Testis (tissue), 3 donors: ENCODE data around the gene POLR3H. TPM values are rescaled to one million over a fixed set of nuclear protein-coding genes. Genes with fewer than 3 reads are reported as not detected.

Source experiments
- DNase-seq: peaks from one replicate; pipeline ENCODE4 v3.0.0-alpha.2; 2019
- H3K27ac ChIP-seq, 2 donors: fragments of 200-600 bp; sonication (generic); one replicate each; pipeline ENCODE4 v1.5.1; 2019
- H3K27me3 ChIP-seq: fragments of 200-600 bp; sonication (generic); one replicate; pipeline ENCODE4 v1.5.1; 2019
- H3K36me3 ChIP-seq: fragments of 200-600 bp; sonication (generic); one replicate; pipeline ENCODE4 v1.5.1; 2017; ENCODE audit warnings: low read depth; ENCODE audit errors: missing control alignments
- H3K4me1 ChIP-seq: fragments of 200-600 bp; sonication (generic); one replicate; pipeline ENCODE4 v1.5.1; 2019
- H3K4me3 ChIP-seq, 2 donors: fragments of 200-600 bp; sonication (generic); one replicate each; pipeline ENCODE4 v1.5.1; 2017 to 2019
- H3K9me3 ChIP-seq: fragments of 200-600 bp; sonication (generic); one replicate; pipeline ENCODE4 v1.5.1; 2017
- POLR2A ChIP-seq: fragments of 450-650 bp; IDR thresholded peaks from one replicate; pipeline ENCODE4 v1.6.1; 2017; ENCODE audit warnings: antibody characterized with exemption, mild to moderate bottlenecking, moderate library complexity
- WGBS, 2 donors: methylation state at CpG; one replicate each; pipeline ENCODE4 v1.1.5; 2018; 5-methylcytosine and 5-hydroxymethylcytosine counted together
- intact Hi-C: fragments of 100-400 bp; cut with DNase I; formaldehyde crosslinking; loops from one replicate; pipeline ENCODE4 v1.15.1; 2023; ENCODE audit warnings: low total_unique reads
- polyA plus RNA-seq: library from polyadenylated mRNA; stranded (reverse); fragments of 350-450 nt; fragmentation: Illumina TruSeq; extraction: RNeasy Lipid Tissue Mini Kit (QIAGEN cat#74804); gene quantifications from one replicate; pipeline ENCODE4 v1.2.3, GENCODE V29; 2014; ENCODE audit warnings: low read depth, low replicate concordance; ENCODE audit not compliant: insufficient read depth
- total RNA-seq, 2 donors: library from RNA; depleted of rRNA; stranded (reverse); fragments of >200 nt; gene quantifications; one replicate each; pipeline ENCODE4 v1.2.3, GENCODE V29; 2016
- TF ChIP-seq, protein P1 (sequence below), 3 experiments: fragments of 450-650 bp in 2 of 3; fragments of 200-600 bp in 1 of 3; sonication (generic) in 1 of 3; IDR thresholded peaks; one replicate each; pipeline ENCODE4 v1.5.1; 2016 to 2019; ENCODE audit warnings: antibody characterized with exemption in 3 of 3, mild to moderate bottlenecking in 2 of 3, moderate library complexity in 1 of 3

POLR3H gene
- total and polyA plus RNA-seq, 3 donors from 2014 or later, result 23.3 to 38.9 (median 24.6) TPM

DNA sequence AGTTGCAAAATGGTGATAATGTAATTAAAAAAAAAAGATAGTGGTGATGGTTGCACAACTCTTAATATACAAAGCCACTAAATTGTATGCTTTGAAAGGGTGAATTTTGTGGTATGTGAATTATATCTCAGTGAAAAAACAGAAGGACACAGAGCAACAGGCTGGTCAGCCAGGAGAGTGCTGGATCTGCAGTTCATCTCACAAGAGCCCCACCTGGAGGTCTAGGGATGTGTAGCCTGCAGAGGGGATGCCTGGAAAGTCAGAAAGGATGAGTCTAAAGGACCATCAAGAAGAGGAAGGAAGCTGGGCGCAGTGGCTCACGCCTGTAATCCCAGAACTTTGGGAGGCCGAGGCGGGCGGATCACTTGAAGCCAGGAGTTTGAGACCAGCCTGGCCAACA, 9.0 kb downstream of the POLR3H start:
- H3K4me3 ChIP-seq, result no peak overlapping the region
- H3K27ac ChIP-seq, result no peak overlapping the region
- H3K36me3 ChIP-seq, result no peaks in the 10 kb centered on the region
- no peak for TF ChIP-seq POLR2A
- TF ChIP-seq, protein P1, sequence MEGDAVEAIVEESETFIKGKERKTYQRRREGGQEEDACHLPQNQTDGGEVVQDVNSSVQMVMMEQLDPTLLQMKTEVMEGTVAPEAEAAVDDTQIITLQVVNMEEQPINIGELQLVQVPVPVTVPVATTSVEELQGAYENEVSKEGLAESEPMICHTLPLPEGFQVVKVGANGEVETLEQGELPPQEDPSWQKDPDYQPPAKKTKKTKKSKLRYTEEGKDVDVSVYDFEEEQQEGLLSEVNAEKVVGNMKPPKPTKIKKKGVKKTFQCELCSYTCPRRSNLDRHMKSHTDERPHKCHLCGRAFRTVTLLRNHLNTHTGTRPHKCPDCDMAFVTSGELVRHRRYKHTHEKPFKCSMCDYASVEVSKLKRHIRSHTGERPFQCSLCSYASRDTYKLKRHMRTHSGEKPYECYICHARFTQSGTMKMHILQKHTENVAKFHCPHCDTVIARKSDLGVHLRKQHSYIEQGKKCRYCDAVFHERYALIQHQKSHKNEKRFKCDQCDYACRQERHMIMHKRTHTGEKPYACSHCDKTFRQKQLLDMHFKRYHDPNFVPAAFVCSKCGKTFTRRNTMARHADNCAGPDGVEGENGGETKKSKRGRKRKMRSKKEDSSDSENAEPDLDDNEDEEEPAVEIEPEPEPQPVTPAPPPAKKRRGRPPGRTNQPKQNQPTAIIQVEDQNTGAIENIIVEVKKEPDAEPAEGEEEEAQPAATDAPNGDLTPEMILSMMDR (IDR thresholded peaks at IDR 0.05), result no peak
- no peaks in the 10 kb centered on the region for H3K27me3 ChIP-seq
- peaks cover 2% of the 10 kb centered on the region for H3K4me1 ChIP-seq
- intact Hi-C loops, result no loop called here
- 92 to 94% methylated on average over 5 of the region's 5 CpGs for WGBS, 2 donors
- DNase-seq, result no peak
- H3K9me3 ChIP-seq, result no peaks in the 10 kb centered on the region

DNA sequence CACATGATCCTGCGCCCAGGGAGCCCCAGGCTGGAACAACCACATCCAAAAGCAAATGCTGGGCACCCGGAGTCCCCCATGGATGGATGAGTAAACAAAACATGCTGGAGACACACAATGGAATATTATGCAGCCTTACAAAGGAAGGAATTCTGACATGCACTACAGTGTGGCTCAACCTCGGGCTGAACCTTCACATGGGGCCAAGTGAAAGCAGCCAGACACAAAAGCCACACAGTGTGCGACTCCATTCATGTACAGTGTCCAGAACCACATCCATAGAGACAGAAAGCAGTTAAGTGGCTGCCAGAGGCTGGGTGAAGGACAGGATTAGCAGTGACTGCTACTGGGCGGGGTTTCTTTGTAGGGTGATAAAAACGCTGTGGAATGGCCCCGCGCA, 10.1 kb downstream of the POLR3H start:
- Histone ChIP-seq H3K9me3 (no peaks in the 10 kb centered on the region), H3K27ac (no peak overlapping the region), H3K4me1 (peaks cover 4% of the 10 kb centered on the region), H3K4me3 (no peak overlapping the region), H3K27me3 (no peaks in the 10 kb centered on the region), H3K36me3 (no peaks in the 10 kb centered on the region)
- no peak for DNase-seq
- intact Hi-C loops, result no loop called here
- WGBS, 2 donors, result 88 to 91% methylated on average over 7 to 8 of the region's 8 CpGs
- no peak for TF ChIP-seq POLR2A
- TF ChIP-seq, protein P1 (IDR thresholded peaks at IDR 0.05), result no peak

DNA sequence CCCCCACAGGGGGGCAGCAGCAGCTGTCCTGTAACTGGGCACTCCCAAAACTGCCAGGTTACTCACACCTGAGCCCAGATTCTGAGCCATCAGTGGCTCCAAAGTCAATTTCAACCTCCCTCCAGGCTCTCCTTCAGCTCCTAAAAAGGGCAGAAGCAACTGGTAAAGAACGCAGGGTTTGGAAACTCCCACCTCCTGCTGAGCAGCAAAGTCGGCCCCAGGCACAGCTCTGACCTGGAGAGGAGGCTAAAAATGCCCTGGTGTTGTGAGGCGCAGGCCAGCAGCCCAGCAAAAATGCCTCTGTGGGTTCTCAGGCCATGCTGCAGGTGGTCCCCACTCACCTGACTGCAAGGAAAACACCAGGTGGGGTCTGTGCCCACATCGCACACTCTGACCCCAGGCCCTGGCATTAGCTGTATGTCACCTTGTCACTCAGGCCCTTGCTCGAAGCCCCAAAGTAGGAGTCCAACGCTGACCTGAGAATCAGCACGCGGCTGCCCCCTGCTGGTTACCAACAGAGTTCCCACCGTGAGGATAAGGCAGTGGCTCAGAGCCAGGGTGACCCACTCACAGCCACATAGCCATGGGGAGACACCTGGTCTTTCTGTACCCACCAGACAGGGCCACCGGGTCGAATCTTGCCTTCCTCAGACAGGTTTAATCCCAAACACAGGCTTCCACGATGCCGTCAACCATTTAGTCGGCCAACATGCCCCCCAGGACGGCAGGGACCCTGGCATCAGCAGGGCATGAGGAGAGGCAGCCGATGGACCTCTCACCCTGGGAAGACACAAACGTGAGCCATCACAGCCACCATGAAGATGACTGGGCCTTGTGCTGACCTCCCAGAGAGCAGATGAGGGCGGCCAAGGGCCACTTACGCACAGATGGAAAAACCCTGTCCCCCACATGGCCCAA, 11.1 kb downstream of the POLR3H start:
- Histone ChIP-seq H3K27me3 (no peaks in the 10 kb centered on the region), H3K9me3 (no peaks in the 10 kb centered on the region), H3K36me3 (no peaks in the 10 kb centered on the region), H3K4me1 (peaks cover 4% of the 10 kb centered on the region), H3K4me3 (no peak overlapping the region), H3K27ac (no peak overlapping the region)
- intact Hi-C loops, result no loop called here
- TF ChIP-seq, protein P1 (IDR thresholded peaks at IDR 0.05), result peak in 2 of 3 experiments; percentile 71 to 76
- TF ChIP-seq POLR2A, result no peak
- peak; percentile 77 for DNase-seq
- WGBS, 2 donors, result 74 to 85% methylated on average over 6 to 16 of the region's 19 CpGs

DNA sequence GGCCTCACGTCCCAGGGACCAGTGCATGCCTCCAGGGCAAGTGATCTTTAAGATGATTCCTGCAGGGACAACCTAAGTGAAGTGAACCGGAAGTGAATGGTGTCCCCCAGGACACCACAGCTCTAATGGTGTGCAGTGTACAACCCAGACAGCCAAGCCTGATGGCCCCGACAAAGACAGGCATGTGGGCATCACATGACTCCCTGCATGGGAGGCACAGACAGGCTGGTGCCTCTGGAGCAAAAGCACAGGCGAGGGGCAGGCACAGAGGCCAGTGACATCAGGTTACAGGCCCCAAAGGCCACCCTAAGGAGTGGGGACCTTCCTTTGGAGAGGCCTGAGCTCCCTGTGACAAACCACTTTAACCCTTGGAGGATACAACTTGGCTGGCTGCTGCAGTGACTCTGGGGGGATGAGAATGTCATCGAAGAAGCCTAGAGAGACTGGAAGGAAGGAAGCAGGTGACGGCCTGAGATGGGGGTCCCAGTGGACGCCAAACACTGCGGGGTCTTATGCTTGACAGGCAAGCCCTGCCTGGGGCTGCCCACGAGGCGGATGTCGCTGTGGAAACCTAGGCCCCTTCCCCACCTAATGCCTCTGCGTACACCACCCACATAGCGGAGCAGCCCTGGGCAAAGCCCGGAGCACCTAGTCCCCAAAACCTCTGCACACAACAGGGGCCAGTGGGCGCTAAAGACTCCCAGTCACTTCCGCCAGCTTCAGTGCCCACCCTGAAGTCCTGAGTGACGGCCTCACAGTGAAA, 12.4 kb downstream of the POLR3H start:
- no peak overlapping the region for H3K4me3 ChIP-seq
- 91 to 99% methylated on average over 13 to 17 of the region's 17 CpGs for WGBS, 2 donors
- no peaks in the 10 kb centered on the region for H3K36me3 ChIP-seq
- DNase-seq, result no peak
- no peak overlapping the region for H3K27ac ChIP-seq
- no peaks in the 10 kb centered on the region for H3K9me3 ChIP-seq
- no peaks in the 10 kb centered on the region for H3K27me3 ChIP-seq
- peaks cover 4% of the 10 kb centered on the region for H3K4me1 ChIP-seq
- intact Hi-C loops, result no loop called here
- TF ChIP-seq POLR2A, result no peak
- TF ChIP-seq, protein P1 (IDR thresholded peaks at IDR 0.05), result no peak
